GM12873 (cell line): Measurements from ENCODE around the gene PMVK.

ENCODE experiments used
- TF ChIP-seq, protein P1 (sequence below): IDR thresholded peaks from 2 replicates; pipeline ENCODE4 v1.5.1; 2012; ENCODE audit warnings: low read depth, mild to moderate bottlenecking, moderate library complexity, low read length, control low read depth; ENCODE audit not compliant: insufficient read depth; ENCODE audit errors: missing control alignments

The PMVK gene

DNA sequence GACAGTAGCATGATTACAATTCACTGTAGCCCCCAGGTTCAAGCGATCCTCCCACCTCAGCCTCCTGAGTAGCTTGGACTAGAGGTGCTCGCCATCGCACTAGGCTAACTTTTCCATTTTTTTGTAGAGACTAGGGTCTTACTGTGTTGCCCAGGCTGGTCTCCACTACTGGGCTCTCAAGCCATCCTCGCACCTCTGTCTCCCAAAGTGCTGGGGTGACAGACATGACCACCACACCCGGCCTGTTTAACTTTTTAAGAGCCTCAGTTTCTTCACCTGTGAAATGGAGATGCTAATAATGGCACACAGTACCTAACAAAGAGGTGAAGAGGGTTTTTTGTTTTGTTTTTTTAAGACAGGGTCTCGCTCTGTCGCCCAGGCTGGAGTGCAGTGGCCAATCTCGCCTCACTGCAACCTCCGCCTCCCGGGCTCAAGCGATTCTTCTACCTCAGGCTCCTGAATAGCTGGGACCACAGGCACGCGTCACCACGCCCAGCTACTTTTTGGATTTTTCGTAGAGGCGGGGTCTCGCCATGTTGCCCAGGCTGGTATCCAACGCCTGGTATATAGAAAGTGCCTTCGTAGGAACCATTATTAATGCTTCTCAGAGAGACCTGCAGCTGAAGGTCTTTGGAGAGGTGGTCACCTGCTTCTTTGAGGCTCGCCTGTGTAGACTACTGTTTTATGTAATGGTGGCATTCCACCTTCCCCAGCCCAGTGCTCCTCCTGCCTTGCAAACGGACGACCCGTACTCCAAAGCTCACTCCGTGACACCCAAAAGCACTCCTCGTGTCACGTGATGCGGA, 567 bp downstream of the PMVK start:
- TF ChIP-seq, protein P1, sequence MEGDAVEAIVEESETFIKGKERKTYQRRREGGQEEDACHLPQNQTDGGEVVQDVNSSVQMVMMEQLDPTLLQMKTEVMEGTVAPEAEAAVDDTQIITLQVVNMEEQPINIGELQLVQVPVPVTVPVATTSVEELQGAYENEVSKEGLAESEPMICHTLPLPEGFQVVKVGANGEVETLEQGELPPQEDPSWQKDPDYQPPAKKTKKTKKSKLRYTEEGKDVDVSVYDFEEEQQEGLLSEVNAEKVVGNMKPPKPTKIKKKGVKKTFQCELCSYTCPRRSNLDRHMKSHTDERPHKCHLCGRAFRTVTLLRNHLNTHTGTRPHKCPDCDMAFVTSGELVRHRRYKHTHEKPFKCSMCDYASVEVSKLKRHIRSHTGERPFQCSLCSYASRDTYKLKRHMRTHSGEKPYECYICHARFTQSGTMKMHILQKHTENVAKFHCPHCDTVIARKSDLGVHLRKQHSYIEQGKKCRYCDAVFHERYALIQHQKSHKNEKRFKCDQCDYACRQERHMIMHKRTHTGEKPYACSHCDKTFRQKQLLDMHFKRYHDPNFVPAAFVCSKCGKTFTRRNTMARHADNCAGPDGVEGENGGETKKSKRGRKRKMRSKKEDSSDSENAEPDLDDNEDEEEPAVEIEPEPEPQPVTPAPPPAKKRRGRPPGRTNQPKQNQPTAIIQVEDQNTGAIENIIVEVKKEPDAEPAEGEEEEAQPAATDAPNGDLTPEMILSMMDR, result no peak

DNA sequence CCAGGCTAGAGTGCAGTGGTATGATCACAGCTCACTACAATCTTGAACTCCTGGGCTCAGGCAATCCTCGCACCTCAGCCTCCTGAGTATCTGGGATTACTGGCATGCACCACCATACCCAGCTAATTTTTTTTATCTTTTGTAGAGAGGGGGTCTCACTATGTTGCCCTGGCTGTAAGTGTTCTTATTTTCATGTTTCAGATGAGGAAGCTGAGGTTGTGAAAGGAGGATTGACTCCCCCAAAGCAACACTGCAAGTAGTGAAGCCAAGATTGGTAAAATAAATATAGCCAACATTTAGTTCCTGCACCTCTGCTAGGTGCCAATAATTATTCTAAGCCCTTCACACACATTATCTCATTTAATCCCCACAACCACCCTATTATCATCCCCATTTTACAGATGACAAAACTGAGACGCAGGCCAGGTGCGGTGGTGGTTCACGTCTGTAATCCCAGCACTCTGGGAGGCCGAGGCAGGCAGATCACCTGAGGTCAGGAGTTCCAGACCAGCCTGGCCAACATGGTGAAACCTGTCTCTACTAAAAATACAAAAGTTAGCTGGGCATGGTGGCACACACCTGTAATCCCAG, 2.1 kb downstream of the PMVK start:
- TF ChIP-seq, protein P1, result no peak

DNA sequence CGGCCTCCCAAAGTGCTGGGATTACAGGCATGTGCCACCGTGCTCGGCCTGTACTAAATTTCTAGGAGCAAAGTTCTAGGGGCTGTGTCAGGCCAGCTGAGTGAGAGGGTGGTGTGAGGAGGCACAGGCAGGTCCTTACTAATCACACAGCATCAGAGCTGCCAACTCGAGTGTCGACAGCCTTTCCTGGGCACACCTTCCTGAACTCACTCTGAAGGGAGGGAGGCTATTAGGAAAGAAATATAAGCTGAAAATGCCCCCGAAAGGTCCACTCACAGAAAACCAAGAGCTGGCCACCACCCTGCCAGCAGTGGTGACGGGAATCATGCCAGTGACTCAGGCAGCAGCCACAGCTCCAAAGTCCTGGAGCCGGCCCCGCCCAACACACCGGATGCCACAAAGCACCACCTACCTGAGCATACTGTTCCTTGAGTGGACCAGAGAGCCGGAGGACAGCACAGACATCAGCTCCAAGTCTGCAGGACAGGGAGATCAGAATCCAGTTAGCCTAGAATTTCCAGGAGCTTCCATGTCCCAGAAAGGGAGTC, 4.5 kb downstream of the PMVK start:
- TF ChIP-seq, protein P1, result no peak

DNA sequence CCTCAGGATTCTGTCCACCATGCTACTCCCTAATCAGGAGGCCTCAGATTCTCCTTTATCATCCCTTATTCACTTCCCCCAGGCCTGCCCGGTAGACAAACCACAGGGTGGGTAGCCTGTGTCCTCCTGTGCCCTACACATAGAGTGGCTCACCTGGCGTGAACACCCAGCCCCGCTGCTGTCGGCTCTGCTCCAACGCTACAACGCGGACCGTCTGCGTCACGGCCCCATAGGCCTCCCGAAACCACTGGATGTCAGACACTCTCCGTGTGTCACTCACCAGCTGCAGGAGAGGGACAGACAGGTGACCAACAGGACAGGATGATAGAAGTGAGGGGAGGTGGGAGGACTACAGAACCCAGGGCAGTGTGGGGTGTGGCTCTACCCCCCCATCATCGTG, 10.3 kb downstream of the PMVK start:
- TF ChIP-seq, protein P1, result no peak

DNA sequence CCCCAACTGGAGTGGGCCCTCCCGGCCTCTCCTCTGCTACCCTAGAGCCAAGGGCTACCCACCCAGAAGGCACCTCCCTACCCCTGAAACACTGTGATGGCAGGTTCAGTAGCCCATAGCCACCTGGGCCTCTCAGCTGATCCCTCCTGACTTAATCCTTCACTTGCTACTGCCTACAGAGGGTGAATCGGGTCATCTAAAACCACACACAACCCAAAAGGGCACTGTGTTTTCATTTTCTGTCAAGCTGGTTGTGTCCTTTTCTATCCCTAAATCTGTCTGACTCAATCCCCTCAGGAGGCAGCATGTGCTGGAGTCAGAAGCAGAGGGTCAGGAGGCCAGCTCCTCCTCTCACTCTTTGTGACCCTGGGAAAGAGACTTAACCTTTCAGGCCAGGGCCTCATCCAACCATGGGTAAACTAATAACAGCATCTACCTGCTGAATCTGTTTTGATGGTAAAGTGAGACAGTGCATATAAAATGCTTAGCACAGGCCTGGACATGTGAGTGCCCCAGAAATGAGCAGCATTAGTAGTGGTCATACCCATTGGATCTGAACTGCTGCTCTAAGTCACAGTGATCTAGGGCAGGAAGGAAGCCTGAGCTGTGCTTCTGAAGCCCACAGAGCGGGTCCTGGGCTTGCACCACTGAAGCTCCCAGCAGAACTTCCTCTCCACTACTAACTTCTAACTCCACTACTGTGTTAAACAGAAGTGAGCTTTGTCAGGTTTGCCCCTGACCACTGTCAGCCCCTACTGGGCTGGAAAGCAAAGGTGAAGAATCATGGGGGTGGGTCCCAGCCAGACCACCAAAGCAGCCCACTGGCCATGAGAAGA, 11.0 kb downstream of the PMVK start:
- TF ChIP-seq, protein P1, result no peak

DNA sequence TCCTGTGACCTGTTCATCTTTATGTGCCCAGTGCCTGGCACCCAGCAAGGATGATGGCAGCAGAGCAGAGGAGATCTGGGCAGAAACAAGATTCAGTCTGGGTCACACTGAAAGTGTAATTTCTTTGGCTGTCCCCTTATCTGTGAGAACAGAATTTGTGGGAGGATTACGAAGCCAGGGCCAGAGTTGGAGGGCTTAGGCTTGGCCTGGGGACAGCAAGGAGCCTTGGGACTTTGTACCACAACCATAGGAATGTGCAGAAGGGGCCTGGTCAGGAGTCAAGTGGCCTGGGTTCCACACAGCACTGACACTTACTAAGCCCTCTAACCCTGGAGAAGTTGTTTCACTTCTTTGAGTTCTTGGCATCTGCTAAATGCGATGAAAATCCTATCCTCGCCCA, 12.8 kb downstream of the PMVK start:
- TF ChIP-seq, protein P1, result no peak

DNA sequence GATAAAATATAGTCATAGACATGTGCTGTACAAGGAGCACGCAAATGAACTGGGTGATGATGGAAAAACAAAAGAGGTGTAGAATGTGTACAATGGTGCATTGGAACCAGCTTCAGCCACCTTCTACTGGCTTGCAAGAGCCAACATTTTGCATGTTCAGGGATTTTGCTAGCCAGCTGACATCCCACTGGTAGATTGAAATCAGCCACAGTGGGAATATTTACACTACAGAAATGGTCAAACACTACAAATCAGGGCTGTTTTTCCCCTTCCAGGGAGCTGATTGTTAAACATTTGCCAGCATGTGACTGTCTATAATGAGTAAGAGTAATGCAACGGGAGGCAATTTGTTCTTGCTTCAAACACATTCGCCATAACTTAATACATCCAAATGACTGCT, 23.2 kb downstream of the PMVK start:
- TF ChIP-seq, protein P1, result no peak
